SK-N-MC (cell line): Measurements from ENCODE around the gene TUBB2B.
"Not testable (repeated sequence)": the region's sequence is repeated elsewhere in the genome, so short reads cannot be mapped to it uniquely, and the experiment has no call there.

ENCODE experiments used
- DNase-seq: peaks from one replicate; pipeline ENCODE4 v3.0.0-alpha.2; 2011; ENCODE audit warnings: low read depth, low spot score
- H3K27ac ChIP-seq: fragments of 200-600 bp; sonication (generic); 2 replicates; pipeline ENCODE4 v1.5.1; 2016; ENCODE audit warnings: mixed run types
- H3K36me3 ChIP-seq: fragments of 200-600 bp; sonication (generic); 2 replicates; pipeline ENCODE4 v1.6.1; 2017; ENCODE audit warnings: antibody characterized with exemption, low read length, mixed read lengths; ENCODE audit not compliant: insufficient read depth
- H3K4me3 ChIP-seq: fragments of 200-600 bp; sonication (generic); 2 replicates; pipeline ENCODE4 v1.5.1; 2016
- H3K9ac ChIP-seq: fragments of 200-600 bp; sonication (generic); 2 replicates; pipeline ENCODE4 v1.8.0; 2017; ENCODE audit warnings: mixed run types, mixed read lengths; ENCODE audit not compliant: insufficient read length
- H3K9me3 ChIP-seq: fragments of 200-600 bp; sonication (generic); 2 replicates; pipeline ENCODE4 v1.6.1; 2017; ENCODE audit warnings: low read depth, mild to moderate bottlenecking, antibody characterized with exemption, low read length, moderate library complexity, mixed read lengths
- EZH2 ChIP-seq: fragments of 200-600 bp; sonication (generic); IDR thresholded peaks from one replicate; pipeline ENCODE4 v1.6.1; 2017; ENCODE audit warnings: antibody characterized with exemption
- FOXP2 ChIP-seq: optimal IDR thresholded peaks from 2 replicates; pipeline ENCODE3; 2011; ENCODE audit warnings: mild to moderate bottlenecking, moderate library complexity; ENCODE audit not compliant: insufficient read depth; ENCODE audit errors: extremely low read length, control extremely low read depth
- POLR2AphosphoS5 ChIP-seq: IDR thresholded peaks from 2 replicates; pipeline ENCODE4 v1.6.1; 2012; ENCODE audit warnings: mild to moderate bottlenecking, low read depth, low read length, borderline replicate concordance

Gene TUBB2B

GRCh38 chr6:3183066-3183465 is 44.4 kb downstream of the TUBB2B start:
- Histone ChIP-seq H3K9me3 (no peaks in the 10 kb centered on the region), H3K27ac (no peak overlapping the region), H3K9ac (no peak overlapping the region), H3K4me3 (no peak overlapping the region), H3K36me3 (no peaks in the 10 kb centered on the region)
- no peak for DNase-seq
- TF ChIP-seq POLR2AphosphoS5 (no peak), FOXP2 (no peak), EZH2 (no peak)

DNA sequence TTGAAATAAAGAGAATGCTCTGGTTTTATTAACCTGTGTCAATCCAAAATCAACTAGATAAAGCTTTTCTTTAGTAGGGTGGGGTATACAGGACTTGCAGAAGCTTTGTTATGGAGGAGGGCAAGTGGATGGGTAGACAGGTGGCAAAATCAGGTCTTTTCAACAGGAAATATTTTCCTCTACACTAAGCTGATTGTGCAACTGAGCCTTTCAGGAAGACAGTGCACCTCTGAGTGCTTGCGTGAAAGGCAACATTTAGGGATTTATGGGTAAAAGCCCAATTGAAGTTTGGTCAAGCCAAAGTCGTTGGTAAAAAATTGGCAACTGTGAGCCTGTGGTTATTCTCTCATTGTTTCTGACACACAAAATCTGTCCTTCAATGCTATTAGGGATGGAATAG is 46.3 kb downstream of the TUBB2B start:
- Histone ChIP-seq H3K9me3 (no peaks in the 10 kb centered on the region), H3K9ac (no peak overlapping the region), H3K27ac (no peak overlapping the region), H3K36me3 (no peaks in the 10 kb centered on the region), H3K4me3 (no peak overlapping the region)
- DNase-seq = no peak
- no peak for TF ChIP-seq EZH2
- TF ChIP-seq FOXP2 = no peak
- TF ChIP-seq POLR2AphosphoS5 = no peak

- H3K9me3 ChIP-seq, DNase-seq, H3K4me3 ChIP-seq, H3K36me3 ChIP-seq, H3K9ac ChIP-seq, H3K27ac ChIP-seq: not testable (repeated sequence)
These were observed 47.5 kb downstream of the TUBB2B start for GRCh38 chr6:3179945-3180344.

DNA sequence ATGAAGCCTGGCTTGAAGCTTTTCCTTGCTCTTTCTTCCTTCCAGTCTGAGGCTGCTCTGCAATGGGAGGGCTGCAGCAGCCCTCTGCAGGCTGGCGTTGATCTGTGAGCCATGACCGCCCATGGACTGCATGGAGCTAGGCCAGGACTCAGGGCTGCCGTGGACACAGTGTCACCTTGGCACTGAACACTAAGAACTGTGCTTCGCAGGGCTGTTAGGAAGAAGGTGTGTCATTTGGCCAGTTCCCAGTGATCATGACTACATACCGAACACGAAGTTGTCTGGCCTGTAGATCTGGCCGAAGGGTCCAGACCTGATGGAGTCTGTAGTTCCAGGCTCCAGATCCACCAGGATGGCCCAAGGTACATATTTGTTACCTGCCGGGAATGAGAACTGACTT is 48.8 kb downstream of the TUBB2B start:
- not testable (repeated sequence) for H3K4me3 ChIP-seq, H3K9ac ChIP-seq, H3K36me3 ChIP-seq, H3K9me3 ChIP-seq, DNase-seq, H3K27ac ChIP-seq

GRCh38 chr6:3176562-3177355 is 50.7 kb downstream of the TUBB2B start:
- Histone ChIP-seq H3K4me3 (no peak overlapping the region), H3K27ac (no peak overlapping the region), H3K36me3 (no peaks in the 10 kb centered on the region), H3K9ac (no peak overlapping the region), H3K9me3 (no peaks in the 10 kb centered on the region)
- DNase-seq = no peak
- TF ChIP-seq EZH2 = no peak
- no peak for TF ChIP-seq FOXP2

DNA sequence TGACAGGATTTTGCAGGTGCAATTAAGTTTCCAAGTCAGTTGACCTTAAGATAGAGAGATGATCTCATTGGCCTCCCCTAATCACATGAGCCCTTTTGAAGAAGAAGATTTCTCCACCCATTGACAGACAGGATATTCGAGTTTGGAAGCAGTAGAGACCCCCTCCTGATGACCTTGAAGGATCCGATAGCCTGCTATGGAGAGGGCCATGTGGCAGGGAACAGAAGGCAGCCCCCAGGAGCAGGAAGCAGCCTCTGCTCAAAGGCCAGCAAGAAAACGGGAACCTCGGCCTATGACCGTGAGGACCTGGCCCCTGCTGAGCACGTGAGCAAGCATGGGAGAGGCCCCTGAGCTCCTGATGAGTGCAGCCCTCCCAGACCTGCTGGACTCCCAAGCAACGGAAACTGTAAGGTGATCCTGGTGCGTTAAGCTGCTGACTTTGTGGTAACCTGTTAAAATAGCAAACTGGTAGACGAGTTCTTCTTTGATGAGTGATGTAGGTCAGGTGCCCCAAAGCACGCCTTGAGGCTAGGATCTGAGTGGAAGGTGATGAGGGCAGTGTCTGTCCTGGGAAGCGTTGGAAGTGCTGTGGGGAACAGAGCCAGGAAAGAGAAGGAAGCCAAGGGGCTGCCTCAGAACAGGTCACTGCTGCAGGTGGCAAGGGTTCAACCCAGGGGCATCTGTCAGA is 51.6 kb downstream of the TUBB2B start:
- TF ChIP-seq EZH2 (no peak), POLR2AphosphoS5 (no peak), FOXP2 (no peak)
- H3K4me3 ChIP-seq = no peak overlapping the region
- no peak for DNase-seq
- no peaks in the 10 kb centered on the region for H3K36me3 ChIP-seq
- H3K27ac ChIP-seq = no peak overlapping the region
- H3K9me3 ChIP-seq = no peaks in the 10 kb centered on the region
- no peak overlapping the region for H3K9ac ChIP-seq
